Thyroid gland (tissue), 4 donors: ENCODE measurements around the gene KIRREL3.

ENCODE experiments used
- CTCF ChIP-seq, 6 experiments: fragments of 200-600 bp in 3 of 6; fragments of 450-650 bp in 3 of 6; sonication (generic) in 3 of 6; IDR thresholded peaks; one replicate each; pipeline ENCODE4 v1.5.1; 2016 to 2019; ENCODE audit warnings: antibody characterized with exemption in 6 of 6, mild to moderate bottlenecking in 2 of 6, inconsistent platforms in 1 of 6, moderate library complexity in 1 of 6
- POLR2A ChIP-seq, 2 donors: fragments of 450-650 bp; IDR thresholded peaks; one replicate each; pipeline ENCODE4 v1.6.1; 2017; ENCODE audit warnings: antibody characterized with exemption in 2 of 2, mild to moderate bottlenecking in 2 of 2, moderate library complexity in 1 of 2

- no peak for TF ChIP-seq CTCF (IDR thresholded peaks at IDR 0.05)
- TF ChIP-seq POLR2A (IDR thresholded peaks at IDR 0.05) = no peak
These were observed 296.9 kb downstream of the KIRREL3 start for GRCh38 chr11:126703662-126704061.
